HepG2 (cell line): ENCODE results near the gene GIMAP8.

ENCODE experiments used
- CREB1 ChIP-seq, 2 experiments: fragments of 450-650 bp in 1 of 2; IDR thresholded peaks; 2 replicates each; pipeline ENCODE4 v1.6.1; 2016 to 2017; ENCODE audit warnings: control low read depth in 1 of 2, mild to moderate bottlenecking in 1 of 2, missing compliant biosample characterization in 1 of 2, missing genetic modification characterization in 1 of 2
- UBTF ChIP-seq: sonication (generic); formaldehyde crosslinking; IDR thresholded peaks from 2 replicates; pipeline ENCODE4 v1.4.0; 2020; ENCODE audit warnings: mild to moderate bottlenecking, missing genetic modification reagents

- TF ChIP-seq UBTF (no peak), CREB1 (IDR thresholded peaks at IDR 0.05) (no peak), CREB1 (CRISPR knock-in tag; IDR thresholded peaks at IDR 0.05) (no peak)
These were observed 1.7 kb upstream of the GIMAP8 start for GRCh38 chr7:150448789-150449147.
